Fibroblast of lung (primary cell): Measurements from ENCODE around the gene WT1.

ENCODE experiments used
- CTCF ChIP-seq, 2 donors: IDR thresholded peaks in 1 of 2; conservative IDR thresholded peaks in 1 of 2; 1 replicate in 1 of 2; 2 replicates in 1 of 2; pipeline ENCODE4 v1.5.1; 2011 to 2012; ENCODE audit warnings: low read length in 2 of 2, control low read depth in 1 of 2, inconsistent platforms in 1 of 2, low read depth in 1 of 2, mild to moderate bottlenecking in 1 of 2
- EZH2 ChIP-seq: IDR thresholded peaks from 2 replicates; pipeline ENCODE4 v1.5.1; 2012; ENCODE audit warnings: low read length, control low read depth, mild to moderate bottlenecking; ENCODE audit errors: missing control alignments

GRCh38 chr11:32344946-32345345 lies 90.4 kb downstream of the WT1 start:
- TF ChIP-seq CTCF (conservative IDR thresholded peaks at IDR 0.05 in 1 of 2, IDR thresholded peaks at IDR 0.05 in 1 of 2; ENCODE audit: low read depth in 1 of 2, low read length in 2 of 2) (no peak), EZH2 (no peak)
